SH-SY5Y (cell line): Measurements from ENCODE around the gene NEDD4L.

Experiments
- GATA2 ChIP-seq: IDR thresholded peaks from 2 replicates; pipeline ENCODE4 v1.6.1; 2011; ENCODE audit warnings: mild to moderate bottlenecking, low read depth, low read length
- GATA3 ChIP-seq: IDR thresholded peaks from 2 replicates; pipeline ENCODE4 v1.6.1; 2011; ENCODE audit warnings: low read depth, mild to moderate bottlenecking, low read length, moderate library complexity

Gene NEDD4L

DNA sequence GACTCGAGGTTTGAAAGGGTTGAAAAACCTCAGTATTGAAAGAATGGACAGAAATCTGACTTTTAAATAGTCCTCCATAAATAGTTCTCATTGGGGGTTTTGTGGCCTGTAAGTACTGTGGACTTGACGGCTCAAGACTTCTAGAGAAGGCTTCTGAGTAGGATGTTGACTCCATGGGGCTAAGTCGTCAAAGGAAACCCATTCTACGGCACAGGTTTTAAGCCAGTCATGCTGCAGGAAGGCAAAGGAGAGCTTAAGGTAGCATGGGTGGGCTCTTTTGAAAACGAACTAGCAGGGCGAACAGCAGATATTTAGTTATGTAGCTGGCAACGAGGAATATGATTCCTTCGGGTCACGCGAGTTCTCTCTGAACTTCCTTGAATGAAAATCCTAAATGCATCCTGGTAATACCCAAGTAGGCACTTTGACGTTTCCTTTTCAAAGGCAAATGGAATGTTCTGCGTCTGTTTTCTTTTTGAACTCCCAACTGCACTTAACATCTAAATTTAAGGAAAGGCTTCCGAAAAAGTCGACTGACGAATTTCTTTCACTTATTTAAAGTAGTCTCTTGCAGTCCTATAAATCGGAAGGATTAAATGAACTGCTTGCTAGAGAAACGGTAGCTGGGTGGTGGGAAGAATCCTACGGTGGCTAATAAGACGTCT lies 1.1 kb upstream of the NEDD4L start:
- no peak for TF ChIP-seq GATA2
- TF ChIP-seq GATA3 = no peak

DNA sequence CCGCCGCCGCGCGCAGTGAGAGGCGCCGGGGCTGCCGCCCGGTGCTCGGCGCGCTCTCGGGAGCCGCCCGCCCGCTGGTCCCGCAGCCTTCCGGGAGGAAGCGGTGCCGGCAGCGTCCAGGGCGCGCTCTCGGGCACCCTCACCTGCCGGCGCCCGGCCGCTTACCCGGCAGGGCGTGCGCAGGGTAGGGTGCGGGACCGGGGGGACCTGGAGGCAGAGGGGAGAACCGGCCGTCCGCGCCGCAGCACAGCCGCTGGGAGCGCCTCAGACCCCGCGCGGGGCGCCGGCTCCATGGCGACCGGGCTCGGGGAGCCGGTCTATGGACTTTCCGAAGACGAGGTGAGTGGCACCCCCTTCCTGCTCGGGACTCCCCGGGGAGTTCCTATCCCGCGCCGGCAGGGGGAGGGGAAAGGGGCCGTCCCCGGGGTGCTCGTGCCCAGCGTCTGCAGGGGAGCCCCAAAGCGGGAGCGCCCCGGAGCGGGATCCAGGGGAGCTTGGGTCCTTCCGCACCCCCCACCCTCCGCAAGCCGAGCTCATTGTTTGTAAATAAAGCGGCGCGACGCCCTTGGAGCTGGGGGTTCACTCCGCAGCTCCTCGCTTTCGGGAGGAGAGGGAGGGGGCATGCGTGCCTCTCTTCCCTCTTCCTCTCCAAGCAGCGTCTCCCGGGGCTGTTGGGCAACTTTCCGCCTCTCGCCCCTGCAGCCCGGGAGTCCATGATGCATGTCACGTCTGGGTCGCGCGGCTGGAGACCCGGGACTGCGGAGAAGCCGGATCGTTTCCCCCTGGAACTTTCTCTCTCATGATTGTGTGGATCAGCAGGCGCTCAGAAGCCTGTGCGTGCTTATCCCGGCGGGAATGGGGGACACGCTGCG lies 580 bp downstream of the NEDD4L start:
- TF ChIP-seq GATA2 = no peak
- no peak for TF ChIP-seq GATA3

DNA sequence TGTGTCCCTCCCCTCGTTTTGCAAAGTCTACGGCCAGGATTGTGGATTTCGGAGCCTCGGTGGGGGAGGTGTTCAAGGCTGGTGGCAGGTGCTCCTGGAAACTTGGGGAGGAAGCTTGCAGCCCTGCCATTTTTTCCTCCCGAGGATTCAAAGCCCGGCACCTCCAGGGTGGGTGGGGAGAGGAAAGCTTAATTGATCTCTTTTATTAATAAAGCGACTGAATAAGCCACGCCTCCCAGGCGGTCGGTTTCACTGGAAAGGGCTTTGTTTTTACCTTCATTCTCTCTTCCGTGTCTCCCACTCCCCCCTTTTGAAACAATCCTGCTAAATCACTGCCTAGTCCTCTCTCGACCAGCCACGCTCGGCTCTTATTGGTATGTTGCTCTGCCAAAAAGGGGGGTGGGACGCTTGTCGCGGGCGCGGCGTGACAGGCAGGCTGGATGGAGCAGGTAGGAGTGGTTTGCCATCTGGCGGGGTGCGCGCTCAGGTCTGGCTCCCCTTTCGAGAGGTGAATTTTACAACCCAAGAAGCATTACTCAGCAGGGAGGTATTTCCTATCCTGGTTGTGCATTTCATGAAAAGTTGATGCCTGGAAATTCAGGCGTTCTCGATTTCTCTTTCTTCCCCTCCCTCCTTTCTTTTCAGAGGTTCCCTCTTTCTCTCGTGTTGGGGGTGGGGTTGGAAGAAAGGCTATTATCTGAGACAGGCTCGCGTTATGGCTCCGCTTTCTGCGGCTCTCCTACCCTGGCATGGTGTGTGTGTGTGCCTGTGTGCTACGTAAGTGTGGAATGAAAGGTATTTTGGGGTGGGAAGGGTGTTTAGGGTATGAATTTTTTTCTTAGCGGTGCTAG lies 1.4 kb downstream of the NEDD4L start:
- no peak for TF ChIP-seq GATA2

DNA sequence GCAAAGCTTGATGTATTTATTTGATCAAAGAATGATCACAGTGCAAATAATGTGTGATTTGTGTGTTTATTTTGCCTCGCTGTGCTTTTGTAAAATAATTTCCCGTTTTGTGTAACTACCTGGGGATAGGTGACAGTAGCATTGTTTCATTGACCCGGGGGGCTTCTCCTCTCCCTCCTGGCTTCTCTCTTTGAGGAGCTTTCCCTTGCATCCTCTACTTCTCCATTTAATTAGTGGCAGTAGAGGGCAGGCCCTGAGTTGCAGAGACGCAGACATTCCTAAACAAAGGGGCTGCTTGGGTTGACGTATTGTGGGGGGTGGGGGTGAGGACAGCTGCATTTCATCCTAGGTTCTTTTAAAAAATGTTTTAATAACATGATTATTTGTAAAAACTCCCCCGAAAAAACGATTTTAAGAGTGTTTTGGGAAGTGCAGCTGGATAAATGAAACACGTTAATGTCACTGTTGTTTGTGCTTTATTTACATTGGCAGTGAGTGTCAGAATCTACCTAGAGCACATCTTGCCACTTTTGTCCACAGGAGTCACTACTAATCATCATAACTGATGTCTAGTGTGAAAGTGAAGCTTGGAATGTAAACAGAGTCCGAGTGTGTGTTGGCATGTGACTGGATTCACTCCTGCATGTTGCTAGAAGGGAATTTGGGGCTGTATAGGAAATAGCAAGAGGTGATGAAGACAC lies 2.2 kb downstream of the NEDD4L start:
- no peak for TF ChIP-seq GATA2
- TF ChIP-seq GATA3 = no peak

DNA sequence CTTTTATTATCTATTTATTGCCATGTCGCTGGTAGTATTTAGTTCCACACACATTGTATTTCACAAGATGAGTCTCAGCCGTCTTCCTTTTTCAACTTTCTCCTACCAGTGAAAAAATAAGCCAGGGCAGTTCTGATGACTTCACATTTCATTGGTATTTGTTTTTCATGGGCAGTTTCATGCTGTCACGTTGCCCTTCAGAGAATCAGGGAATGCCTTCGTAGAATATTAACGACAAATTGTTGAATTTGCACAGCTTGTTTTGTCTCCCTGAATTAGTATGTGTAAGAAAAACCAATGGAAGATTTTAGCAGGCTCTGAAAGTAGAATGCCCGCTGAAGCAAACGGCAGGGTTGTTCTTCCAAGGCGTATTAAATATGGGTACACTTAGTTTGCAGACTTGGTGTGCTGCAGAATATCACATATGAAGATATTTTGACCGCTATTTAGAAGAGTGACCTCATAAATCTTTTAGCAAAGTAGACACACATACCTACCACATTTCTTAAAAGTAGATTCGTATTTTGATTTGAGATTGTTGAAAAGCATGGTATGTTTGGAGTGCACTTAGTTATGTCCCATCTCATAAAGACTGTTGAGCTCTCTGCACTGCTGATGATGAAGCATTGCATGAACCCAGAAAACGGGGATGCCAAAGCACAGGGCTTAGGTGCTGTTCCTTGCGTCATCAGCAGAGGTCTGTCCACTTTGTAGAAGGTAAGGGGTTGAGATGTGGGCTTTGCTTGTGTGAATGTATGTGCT lies 2.9 kb downstream of the NEDD4L start:
- no peak for TF ChIP-seq GATA2
- no peak for TF ChIP-seq GATA3

DNA sequence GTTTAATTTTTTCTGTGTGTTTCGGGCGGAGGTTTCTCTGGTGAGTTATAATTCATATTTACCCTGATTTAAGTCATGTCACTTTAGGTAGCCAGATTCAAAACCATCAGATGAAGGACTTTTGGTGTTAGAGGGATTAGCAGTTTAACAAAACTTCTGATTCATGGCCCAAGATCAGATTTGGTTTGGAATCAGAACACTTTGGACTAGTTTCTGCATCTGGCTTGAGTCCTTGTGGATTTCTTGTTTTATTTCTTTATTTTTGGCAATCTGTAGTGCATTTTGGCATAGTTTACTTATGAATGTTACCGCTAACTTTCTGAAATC lies 3.5 kb downstream of the NEDD4L start:
- TF ChIP-seq GATA2 (no peak), GATA3 (no peak)

DNA sequence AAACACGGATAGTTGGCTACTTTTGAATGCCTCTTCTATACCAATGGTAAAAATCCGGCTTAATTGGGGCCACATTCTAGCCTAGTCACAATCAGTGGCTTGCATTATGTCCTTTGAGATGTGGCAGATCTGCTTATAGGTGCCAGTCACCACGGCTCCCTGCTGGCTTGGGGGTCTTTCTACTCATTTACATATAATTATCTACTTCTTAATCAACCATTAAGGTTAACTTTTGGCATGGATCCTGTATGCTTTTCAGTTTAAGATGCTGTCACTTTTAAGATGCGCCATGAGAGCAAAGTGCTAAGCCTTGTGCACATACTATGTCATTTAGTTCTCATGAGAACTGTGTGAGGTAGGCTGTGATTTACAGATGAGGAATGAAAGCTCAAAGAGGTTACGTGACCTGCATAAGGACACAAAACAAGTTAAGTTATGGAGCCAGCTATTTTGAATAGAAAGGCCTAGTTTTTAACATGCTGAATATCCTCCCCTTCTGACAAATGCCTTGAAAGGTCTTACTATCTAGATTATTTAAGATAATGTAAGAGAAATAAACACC lies 4.1 kb downstream of the NEDD4L start:
- TF ChIP-seq GATA3 (no peak), GATA2 (no peak)

DNA sequence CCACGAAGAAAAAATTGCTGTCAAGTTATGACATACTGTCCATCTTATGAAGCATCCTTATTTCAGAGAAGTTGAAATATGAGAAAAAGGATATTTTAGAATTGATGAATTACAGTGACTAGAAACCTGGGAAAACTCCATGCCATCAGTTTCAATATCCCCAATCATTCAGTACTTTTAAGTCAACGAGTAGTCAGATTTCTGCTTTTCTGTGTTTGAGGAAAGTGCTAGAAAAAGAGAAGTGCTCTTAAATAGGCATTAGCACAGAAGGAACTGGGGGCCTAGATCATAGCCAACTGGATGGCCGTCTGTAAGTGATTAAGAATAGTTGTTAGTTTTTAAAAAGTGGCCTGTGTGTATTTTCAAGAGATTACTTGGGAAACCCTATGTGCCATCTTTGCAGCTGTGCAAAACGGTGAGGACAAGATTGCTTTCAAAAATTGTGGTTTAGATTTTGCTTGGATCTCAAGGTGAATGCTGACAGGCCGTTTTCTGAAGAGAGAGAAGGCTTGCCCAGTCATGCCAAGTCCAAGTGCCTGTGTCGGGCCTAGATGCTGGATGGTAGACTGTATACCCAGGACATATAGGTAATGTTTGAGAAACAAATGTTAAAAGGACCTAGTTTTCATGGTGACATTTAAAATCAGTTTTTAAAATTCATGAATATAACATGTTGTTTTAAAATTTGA lies 5.1 kb downstream of the NEDD4L start:
- TF ChIP-seq GATA3 = no peak
- no peak for TF ChIP-seq GATA2

DNA sequence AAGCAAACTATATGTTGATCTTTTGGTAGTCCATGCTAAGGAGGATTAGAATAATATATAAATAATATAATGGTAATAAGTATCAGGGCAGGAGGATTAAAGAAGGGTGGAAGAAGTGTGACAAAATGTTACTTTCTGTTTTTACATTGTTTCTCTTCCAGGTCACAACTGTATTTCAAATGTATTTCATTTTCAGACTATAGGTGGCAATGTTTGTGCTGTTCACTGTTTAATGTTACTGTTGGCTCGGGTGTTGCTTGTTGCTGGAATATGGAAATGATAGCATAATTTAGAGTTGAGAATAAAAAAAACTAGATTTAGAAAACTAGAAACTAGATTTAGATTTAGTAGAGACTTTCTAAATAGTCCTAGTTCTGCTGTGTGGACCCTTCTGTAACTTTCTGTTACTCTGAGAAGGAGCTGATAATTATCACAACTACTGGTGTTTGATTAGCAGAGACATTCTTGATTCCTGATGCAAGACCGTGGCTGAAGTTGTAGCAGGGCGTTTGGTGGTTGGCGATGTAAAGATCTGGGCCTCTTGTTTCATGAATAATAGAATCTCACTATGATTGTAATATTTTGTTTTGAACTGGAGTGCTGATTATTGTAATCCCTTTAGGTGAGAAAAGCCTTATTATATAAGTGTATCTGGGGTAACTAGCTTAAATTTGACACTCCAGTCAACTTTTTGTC lies 7.9 kb downstream of the NEDD4L start:
- TF ChIP-seq GATA3 = no peak
- no peak for TF ChIP-seq GATA2

DNA sequence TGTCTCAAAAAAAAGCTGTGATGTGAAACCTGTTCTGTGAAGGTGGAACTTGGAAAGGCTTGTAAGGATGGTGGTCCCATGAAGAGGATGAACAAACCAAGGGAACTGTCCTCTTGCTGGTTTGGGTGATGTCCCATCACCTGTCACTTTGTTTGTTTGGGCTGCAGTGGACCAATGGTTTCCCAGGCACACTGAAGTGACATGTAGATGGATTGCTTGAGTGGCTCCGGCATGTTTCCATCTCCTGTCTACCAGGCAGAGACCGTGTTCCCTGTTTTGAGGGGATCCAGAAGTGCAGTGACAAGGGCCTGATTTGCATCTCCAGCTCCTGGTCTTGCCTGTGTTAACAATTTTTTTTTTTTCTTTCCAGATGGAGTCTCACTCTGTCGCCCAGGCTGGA lies 8.9 kb downstream of the NEDD4L start:
- no peak for TF ChIP-seq GATA2
- TF ChIP-seq GATA3 = no peak

DNA sequence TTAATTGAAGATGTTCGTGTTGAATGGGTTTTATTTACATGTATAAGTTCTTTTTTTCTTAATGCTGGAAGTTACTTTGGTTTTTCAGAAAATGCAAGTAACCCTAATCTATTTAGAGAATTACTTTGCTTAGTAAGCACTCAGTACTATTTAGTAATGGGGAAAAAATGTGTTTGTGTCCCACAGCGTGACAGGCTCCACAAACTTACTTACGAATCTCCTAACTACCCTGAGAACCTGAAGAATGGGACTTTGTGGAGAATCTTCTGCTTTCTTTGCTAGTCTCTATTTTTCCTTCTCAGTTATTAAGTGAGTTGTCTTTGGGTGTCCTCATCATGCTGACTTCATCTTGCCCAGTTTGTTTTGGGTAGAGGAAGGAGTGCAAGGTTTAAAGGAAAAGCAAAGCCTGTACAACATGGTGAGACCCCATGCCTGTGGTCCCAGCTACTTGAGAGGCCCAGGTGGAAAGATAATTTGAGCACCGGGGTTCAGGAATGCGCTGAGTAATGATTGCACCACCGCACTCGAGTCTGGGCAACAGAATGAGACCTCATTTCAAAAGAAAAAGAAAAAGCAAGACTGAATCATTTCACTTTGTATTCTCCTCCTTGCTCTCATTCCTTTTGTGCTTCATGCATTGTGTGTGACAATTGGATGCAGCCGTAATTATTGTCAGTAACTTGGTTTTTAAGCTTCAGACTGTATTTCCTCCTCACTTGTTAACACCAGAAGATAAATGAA lies 10.2 kb downstream of the NEDD4L start:
- TF ChIP-seq GATA3 (no peak), GATA2 (no peak)

DNA sequence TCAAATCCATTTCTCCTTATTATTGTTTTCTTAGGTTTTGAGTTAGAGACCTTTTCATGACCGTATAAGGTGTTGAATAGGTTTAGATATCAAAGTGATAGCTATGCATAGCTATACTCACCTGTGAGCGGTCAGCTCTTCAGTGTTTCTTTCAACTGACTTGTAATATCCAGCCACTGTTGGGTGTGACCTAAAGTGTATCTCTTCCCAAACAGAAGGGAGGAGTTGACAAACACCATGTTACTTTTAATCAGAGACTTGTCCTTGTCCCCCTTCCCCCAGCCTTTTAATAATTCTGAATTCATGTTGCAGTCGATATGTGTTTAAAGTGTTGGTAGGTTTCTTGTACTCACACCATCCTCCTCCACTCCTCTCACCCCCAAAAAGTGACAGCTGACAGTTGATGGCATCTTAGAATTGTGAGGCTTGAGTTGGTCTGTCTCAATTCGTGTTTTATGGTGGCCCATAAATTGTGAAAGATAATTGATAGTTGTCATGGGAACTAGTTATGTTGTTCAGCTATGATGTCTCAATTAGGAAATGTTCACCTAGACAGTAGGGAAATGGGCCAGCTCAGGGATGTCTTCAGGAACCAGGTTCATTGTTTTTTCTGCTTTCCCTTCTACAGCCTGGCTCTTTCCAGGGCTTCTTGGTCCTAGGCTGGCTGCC lies 12.0 kb downstream of the NEDD4L start:
- TF ChIP-seq GATA2 (no peak), GATA3 (no peak)
